ENCODE results near the gene LSAMP.

LSAMP gene

GRCh38 chr3:116135457-116136085 lies 309.7 kb downstream of the LSAMP start:
- H3K27ac ChIP-seq, result no peak overlapping the region
- DNase-seq (ENCODE audit: low read depth, low spot score), result peak; percentile 8

- no peak overlapping the region for H3K27ac ChIP-seq
- no peak for DNase-seq (ENCODE audit: low read depth, low spot score)
Observed at GRCh38 chr3:116129187-116129946, 315.9 kb downstream of the LSAMP start.

DNA sequence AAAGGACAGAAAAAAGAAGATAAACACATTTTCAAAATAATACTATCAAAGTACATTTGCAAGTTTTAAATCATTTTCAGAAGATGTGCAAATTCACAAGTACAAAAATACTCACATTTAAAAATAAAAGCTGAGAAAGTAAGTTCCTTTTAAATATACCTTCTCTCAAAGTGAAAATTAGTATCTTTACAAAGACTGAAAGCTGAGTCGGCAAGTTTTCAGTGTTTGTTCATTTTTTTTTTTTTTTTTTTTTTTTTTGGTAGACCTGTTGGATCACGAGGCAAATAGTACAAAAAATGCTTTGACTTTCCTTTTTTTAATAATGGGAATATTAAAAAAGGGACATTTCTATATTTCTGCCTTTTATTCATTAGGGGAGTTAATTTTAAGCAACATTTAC lies 317.8 kb downstream of the LSAMP start:
- DNase-seq (ENCODE audit: low read depth, low spot score), result no peak

GRCh38 chr3:116124166-116124565 lies 321.1 kb downstream of the LSAMP start:
- DNase-seq (ENCODE audit: low read depth, low spot score), result no peak
- no peak overlapping the region for H3K27ac ChIP-seq

More for the DNA sequence above, 317.8 kb downstream of the LSAMP start:
- no peak overlapping the region for H3K27ac ChIP-seq

DNA sequence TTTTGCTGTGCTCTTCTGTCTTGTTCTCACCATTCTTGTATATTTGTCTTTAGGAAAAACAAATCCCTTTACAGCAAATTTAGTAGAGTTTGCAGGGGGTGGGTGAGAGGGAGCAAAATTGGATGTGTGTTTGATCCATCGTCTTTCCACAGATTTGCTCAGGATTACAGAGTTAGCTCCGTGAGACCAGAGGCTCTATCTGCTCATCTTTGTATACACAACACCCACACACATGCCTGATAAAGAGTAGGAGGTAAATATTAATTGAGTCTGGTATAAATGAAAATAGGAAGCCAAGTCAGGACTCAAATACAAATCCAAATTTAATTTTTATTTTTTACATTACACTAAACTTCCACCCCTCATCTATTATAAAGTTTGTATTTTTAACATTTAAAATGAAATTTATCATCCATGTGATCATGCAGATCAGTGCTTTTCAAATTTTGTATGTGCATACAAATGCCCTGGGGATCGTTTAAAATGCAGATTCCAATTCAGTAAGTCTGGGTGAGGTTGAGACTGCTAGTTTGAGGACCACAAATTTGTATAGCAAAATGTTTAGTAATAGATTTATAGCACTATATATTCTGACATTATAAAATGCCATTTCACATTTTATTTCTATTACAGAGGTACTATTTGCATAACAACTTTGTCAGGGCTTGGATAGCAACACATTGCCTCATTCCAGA lies 326.7 kb downstream of the LSAMP start:
- no peak for DNase-seq (ENCODE audit: low read depth, low spot score)
- no peak overlapping the region for H3K27ac ChIP-seq

DNA sequence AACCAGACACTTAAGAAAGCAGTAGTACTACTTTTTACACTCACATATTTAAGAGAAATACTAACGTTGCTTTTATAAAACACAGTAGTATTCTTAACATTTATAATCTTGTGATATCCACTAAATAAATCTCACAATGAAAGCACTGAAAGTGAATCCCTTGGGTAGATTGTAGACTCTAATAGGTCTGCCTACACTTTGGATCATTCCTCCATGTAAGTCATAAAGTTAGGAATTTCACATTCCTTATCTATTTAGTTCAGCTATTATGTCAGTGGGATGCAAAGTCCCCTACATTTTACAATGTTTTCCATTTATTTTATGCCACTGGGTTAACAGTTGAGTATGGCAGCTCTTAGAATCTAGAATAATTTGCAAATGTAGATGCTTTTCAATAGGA lies 330.7 kb downstream of the LSAMP start:
- no peak overlapping the region for H3K27ac ChIP-seq
- DNase-seq (ENCODE audit: low read depth, low spot score), result no peak

GRCh38 chr3:116112696-116113095 lies 332.6 kb downstream of the LSAMP start:
- no peak for DNase-seq (ENCODE audit: low read depth, low spot score)
- no peak overlapping the region for H3K27ac ChIP-seq

GRCh38 chr3:116111765-116112164 lies 333.5 kb downstream of the LSAMP start:
- no peak overlapping the region for H3K27ac ChIP-seq
- no peak for DNase-seq (ENCODE audit: low read depth, low spot score)

- no peak overlapping the region for H3K27ac ChIP-seq
- DNase-seq (ENCODE audit: low read depth, low spot score), result no peak
Observed at GRCh38 chr3:116103868-116104530, 341.3 kb downstream of the LSAMP start.

DNA sequence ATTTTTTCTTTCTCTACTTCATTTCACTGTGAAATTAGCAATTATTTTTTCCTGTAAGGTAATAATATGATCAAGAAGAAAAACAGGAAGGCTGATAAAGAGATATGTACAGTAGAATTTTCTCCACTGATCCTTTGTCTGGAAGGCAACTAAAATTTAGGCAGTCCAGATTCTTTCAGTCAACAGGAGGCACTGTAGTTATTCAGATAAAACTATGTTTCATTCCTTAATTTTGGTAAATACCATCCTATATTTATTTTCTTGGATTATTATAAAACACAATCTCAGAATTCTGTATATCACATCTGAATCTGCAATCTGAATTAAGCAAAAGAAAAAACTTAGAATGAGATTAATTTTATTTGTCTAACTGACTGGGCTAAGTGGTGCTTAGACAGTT lies 343.2 kb downstream of the LSAMP start:
- DNase-seq (ENCODE audit: low read depth, low spot score), result no peak
- H3K27ac ChIP-seq, result no peak overlapping the region

- H3K27ac ChIP-seq, result no peak overlapping the region
- DNase-seq (ENCODE audit: low read depth, low spot score), result no peak
Observed at GRCh38 chr3:116097226-116097625, 348.1 kb downstream of the LSAMP start.

DNA sequence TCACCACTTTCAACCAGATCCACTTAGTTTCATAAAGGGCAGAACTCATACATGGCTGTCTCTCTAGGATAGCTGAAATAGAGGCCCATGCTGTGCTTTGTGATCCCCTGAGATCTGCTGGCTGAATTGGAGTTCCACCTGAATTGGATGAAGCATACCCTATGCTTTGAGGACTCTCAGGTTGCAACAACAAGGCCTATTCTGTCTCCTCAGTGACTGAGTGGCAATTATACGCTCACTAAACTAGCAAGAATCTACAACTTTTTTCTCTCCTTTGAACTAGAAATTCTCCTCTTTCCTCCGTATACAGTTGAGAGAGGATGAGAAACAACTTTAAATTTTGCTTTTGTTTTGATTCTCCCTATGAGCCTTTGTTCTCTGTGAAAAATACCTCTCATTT lies 348.7 kb downstream of the LSAMP start:
- DNase-seq (ENCODE audit: low read depth, low spot score), result no peak
- no peak overlapping the region for H3K27ac ChIP-seq

- H3K27ac ChIP-seq, result no peak overlapping the region
- DNase-seq (ENCODE audit: low read depth, low spot score), result no peak
Observed at GRCh38 chr3:116093374-116093773, 351.9 kb downstream of the LSAMP start.

DNA sequence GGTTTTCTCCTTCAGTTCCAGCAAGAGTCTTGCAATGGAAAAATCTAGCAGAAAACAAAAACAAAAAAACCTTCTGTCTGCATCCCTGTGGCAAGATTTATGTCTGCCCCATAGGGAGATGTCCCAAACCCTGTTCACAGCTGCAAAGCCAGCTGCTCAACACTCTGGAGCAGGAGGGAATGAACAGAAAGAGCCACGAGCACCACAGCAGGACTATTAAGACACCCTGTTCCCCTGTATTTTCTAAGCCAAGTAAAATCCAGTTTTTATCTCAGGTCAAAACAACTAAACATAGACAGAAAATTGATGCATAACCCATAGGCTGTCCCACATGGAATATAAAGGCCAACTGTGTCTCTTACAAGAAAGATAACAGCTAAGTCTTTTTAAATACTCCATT lies 357.9 kb downstream of the LSAMP start:
- DNase-seq (ENCODE audit: low read depth, low spot score), result no peak
- no peak overlapping the region for H3K27ac ChIP-seq

DNA sequence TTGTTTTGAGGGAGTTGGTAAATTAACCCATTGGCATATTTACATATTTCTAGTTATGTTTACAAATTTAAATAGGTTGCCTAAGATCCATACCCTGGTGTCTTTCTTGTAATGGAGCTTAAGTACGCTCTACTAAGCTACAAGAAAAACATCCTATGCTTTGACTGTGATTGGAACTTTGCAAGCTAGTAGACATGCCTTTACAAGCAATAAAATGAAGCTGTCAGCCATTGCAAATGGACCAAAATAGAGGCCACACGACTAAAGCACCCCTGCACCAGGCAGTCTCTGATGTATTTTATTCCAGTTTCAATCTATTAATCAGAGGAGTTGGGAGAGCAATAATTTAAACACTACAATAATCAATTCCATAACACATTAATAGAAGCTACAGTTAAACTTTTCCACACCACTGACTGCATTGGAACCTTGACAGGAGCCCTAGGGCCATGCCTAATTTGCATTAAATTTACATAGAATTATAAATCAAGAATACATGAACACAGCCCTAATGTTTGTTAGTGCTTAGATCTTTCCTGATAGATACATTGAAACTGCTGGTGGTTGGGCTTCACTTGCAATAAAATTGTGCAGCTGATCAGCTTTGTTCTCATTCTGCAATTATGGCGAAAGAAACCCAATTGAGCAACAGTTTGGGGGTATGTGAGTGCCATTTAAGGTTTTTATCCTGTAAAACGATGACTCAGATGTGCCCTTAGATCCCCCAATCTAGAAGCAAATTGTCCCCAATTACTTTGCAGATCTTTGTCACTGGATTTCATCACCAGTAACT lies 360.1 kb downstream of the LSAMP start:
- DNase-seq (ENCODE audit: low read depth, low spot score), result no peak
- H3K27ac ChIP-seq, result no peak overlapping the region

- H3K27ac ChIP-seq, result no peak overlapping the region
- DNase-seq (ENCODE audit: low read depth, low spot score), result no peak
Observed at GRCh38 chr3:116083683-116084082, 361.6 kb downstream of the LSAMP start.

DNA sequence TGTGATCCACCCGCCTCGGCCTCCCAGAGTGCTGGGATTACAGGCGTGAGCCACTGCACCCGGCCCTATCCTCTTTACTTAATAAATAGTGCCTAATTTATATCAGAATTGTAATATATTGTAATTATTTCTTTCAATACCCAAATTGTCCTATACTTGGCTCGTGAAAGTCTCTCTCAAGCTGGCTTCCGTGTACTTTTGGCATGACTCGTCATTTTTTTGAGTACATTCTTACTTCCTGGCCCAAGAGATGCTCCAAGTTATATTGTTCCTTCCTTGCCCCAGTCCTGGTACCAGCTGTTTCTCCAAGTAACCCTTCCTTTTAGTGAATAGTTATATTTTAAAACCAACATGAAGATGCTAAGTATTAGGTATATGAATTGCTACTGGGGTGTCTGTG lies 366.7 kb downstream of the LSAMP start:
- DNase-seq (ENCODE audit: low read depth, low spot score), result no peak
- no peak overlapping the region for H3K27ac ChIP-seq

DNA sequence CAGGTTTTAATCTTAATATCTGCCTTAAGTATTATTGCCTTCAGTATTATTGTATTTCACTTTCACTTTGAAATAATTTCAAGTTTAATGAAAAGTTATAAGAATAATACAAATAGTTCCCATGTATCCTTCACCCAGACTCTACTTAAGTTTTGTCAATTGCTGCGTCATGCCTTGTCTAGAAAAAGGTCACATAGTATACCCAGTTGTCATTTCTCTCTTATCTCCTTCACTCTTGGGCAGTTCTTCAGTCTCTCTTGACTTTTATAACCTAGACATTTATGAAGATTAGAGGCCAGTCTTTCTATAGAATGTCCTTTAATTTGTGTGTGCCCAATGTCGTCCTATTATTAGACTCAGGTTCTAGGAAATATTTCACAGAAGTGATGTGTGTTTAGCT lies 367.7 kb downstream of the LSAMP start:
- no peak overlapping the region for H3K27ac ChIP-seq

GRCh38 chr3:116077059-116077458 lies 368.2 kb downstream of the LSAMP start:
- no peak for DNase-seq (ENCODE audit: low read depth, low spot score)
- no peak overlapping the region for H3K27ac ChIP-seq

More for the DNA sequence above, 367.7 kb downstream of the LSAMP start:
- no peak for DNase-seq (ENCODE audit: low read depth, low spot score)
